ENCODE measurements around the gene HYI.
"Not testable (repeated sequence)": the region's sequence is repeated elsewhere in the genome, so short reads cannot be mapped to it uniquely, and the experiment has no call there.

Gene HYI

DNA sequence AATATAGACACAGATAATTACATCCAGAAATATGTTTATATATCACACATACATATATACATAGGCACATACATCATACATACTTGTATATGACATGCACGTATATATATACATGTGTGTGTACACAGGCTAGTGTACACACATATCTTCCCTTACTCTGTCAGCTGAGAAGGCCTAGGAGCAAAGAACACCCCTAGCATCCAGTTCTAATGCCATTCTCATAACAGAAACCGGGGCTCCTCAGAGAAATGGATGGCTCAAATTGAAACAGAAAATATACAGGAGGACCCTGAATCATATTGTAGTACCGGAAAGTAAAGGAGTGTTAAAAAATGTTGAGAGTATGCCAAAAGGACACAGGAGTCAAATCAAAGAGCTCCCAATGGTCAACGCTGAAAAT is 19.7 kb upstream of the HYI start:
- H3K4me3 ChIP-seq (ENCODE audit: low read depth, low read length): no peak overlapping the region
- TF ChIP-seq, protein P1, sequence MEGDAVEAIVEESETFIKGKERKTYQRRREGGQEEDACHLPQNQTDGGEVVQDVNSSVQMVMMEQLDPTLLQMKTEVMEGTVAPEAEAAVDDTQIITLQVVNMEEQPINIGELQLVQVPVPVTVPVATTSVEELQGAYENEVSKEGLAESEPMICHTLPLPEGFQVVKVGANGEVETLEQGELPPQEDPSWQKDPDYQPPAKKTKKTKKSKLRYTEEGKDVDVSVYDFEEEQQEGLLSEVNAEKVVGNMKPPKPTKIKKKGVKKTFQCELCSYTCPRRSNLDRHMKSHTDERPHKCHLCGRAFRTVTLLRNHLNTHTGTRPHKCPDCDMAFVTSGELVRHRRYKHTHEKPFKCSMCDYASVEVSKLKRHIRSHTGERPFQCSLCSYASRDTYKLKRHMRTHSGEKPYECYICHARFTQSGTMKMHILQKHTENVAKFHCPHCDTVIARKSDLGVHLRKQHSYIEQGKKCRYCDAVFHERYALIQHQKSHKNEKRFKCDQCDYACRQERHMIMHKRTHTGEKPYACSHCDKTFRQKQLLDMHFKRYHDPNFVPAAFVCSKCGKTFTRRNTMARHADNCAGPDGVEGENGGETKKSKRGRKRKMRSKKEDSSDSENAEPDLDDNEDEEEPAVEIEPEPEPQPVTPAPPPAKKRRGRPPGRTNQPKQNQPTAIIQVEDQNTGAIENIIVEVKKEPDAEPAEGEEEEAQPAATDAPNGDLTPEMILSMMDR (conservative IDR thresholded peaks at IDR 0.05; ENCODE audit: low read depth, low read length): no peak

DNA sequence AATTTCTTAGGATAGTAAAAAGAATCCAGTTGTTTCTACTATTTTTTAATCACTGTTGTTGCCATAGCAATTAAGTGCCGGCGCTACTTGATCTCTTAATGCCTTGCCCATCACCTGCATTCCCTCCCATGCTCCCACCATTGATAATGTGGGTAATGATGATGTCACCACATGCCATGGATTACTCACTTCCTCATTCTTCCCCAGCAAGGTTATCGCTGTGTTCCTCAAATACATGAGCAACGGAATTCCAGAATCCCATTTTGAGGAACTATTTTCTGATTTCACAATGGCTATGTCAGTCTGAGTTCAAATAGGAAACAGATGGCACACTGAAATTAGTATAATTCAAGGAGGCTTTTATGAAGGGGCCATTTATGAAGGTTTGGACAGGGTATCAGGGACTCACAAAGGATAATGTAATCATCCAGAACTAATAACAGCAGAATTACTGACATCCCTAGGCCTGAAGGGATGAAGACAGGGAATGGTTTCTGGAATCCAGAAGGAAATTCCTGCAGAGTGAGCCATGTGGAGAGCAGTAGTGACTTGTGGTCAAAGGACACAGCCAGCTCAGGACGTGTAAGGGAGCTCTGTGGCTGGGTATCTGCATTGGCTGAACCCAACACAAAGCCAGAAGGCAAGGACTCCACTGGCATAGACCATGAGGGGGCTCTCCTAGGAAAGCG is 18.9 kb upstream of the HYI start:
- peak; percentile 62 for DNase-seq (ENCODE audit: low read depth)
- not testable (repeated sequence) for H3K4me3 ChIP-seq (ENCODE audit: low read depth, low read length)

More for the DNA sequence above, 19.7 kb upstream of the HYI start:
- DNase-seq (ENCODE audit: low read depth): no peak

DNA sequence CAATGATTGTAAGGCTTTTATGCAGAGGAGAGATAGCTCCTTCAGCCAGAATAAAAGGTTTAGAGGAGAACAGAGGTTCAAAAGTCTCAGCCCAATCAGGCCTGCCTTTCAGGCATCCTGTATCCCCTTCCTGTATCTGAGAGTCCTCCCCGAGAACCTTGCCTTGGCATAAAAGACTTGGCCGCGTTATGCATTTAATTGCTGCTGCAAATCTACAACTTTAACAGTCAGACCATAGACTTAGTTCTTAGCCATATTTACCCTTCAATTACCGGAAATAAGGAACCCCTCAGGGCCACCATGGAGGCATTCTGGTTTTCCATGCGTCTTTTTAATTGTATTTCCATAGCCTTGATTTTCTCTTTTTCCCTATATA is 18.3 kb upstream of the HYI start:
- H3K4me3 ChIP-seq (ENCODE audit: low read depth, low read length): no peak overlapping the region
- TF ChIP-seq, protein P1 (conservative IDR thresholded peaks at IDR 0.05; ENCODE audit: low read depth, low read length): no peak

DNA sequence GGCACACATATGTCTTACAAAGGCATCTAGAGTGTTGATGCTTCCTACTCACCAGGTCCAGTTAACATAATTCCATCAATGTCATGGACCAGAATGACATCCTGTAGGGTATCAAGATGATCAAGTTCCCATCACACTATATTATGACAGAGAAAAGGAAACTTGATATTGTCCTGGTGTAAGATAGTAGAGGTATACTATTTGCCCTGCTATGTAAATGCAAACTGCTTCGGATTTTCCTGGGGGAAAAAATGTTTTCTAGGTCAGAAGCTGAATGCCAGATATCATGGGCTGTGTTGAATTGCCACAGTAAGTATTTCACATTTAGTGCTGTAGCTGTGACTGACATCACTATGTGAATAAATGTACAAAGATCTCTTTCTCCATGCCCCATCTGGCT is 16.2 kb upstream of the HYI start:
- TF ChIP-seq, protein P1 (conservative IDR thresholded peaks at IDR 0.05; ENCODE audit: low read depth, low read length): no peak
- DNase-seq (ENCODE audit: low read depth): no peak
- no peak overlapping the region for H3K4me3 ChIP-seq (ENCODE audit: low read depth, low read length)

More for the DNA sequence above, 18.3 kb upstream of the HYI start:
- no peak for DNase-seq (ENCODE audit: low read depth)

DNA sequence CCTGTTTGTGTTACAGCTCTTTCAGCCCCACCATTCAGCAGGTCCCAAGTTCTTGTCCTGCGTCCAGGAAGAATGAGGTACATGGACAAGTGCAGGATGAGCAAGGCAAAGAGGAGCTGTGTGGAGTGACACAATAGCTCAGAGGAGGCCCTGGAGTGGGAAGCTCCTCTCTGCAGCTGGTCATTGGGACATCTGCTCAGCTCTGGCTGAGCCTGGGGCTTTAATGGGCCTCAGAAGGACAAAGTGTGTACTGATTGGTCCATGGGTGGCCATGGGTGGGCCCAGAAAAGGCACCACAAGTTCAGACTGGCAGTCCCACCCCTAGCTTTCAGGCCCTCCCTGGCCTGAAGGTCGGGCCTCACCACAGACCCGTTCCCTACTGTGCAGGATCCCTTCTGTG is 14.7 kb upstream of the HYI start:
- peak; percentile 15 for DNase-seq (ENCODE audit: low read depth)
- no peak overlapping the region for H3K4me3 ChIP-seq (ENCODE audit: low read depth, low read length)
- TF ChIP-seq, protein P1 (conservative IDR thresholded peaks at IDR 0.05; ENCODE audit: low read depth, low read length): no peak

DNA sequence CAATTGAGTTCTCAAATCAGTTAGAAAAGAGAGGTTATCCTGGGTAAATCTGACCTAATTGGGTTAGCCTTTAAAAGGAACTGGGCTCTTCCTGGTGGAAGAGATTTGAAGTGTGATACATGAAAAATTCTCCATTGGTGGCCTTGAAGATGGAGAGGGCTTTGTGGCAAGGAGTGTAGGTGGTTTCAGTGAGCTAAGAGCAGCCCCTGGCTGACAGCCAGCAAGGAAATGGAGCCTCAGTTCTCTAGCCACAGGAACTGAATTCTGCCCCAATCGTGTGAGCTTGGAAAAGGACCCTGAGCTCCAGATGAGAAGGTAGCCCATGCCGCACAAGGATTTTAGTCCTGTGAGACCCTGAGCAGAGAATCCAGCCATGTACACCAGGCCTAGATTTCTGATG is 12.7 kb upstream of the HYI start:
- TF ChIP-seq, protein P1 (conservative IDR thresholded peaks at IDR 0.05; ENCODE audit: low read depth, low read length): no peak
- DNase-seq (ENCODE audit: low read depth): peak; percentile 37
- no peak overlapping the region for H3K4me3 ChIP-seq (ENCODE audit: low read depth, low read length)

DNA sequence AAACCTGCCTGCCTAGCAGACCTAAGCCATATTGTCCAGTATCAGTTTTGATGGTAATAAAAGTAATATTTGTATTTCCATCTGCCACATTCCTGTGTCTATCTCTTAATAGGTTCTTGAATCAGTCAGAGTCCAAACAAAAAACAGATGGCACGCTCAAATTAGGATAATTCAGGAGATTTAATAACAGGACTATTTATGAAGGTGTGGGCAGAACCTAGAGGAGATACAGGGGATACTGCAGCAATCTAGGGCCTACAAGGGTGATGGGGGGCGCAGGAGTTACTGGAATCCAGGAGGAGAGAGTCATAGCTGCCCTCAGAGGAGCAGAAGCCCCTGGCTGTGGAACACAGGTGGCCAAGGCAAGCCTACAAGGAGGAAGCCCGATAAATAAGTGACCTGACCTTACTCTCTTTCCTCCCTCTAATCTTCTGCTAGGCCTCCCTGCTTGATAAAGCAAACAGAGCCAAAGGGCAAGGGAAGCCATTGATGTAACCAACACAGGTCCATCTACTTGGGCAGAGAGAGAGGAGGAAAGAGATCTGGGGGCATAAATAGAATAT is 11.9 kb upstream of the HYI start:
- no peak overlapping the region for H3K4me3 ChIP-seq (ENCODE audit: low read depth, low read length)
- DNase-seq (ENCODE audit: low read depth): no peak
- TF ChIP-seq, protein P1 (conservative IDR thresholded peaks at IDR 0.05; ENCODE audit: low read depth, low read length): no peak

All from choroid plexus epithelial cell (primary cell).